Breast epithelium (tissue), 3 donors: ENCODE measurements around the gene ALG12.

Experiments used
- CTCF ChIP-seq, 3 donors: fragments of 450-650 bp; IDR thresholded peaks; one replicate each; pipeline ENCODE4 v1.5.1; 2016 to 2017; ENCODE audit warnings: antibody characterized with exemption in 3 of 3, mild to moderate bottlenecking in 3 of 3, moderate library complexity in 3 of 3
- POLR2AphosphoS5 ChIP-seq, 3 donors: sonication (generic); formaldehyde crosslinking; IDR thresholded peaks; one replicate each; pipeline ENCODE4 v1.6.1; 2017; ENCODE audit warnings: antibody characterized with exemption in 3 of 3

GRCh38 chr22:49914256-49914655 lies 4.0 kb downstream of the ALG12 start:
- no peak for TF ChIP-seq POLR2AphosphoS5 (IDR thresholded peaks at IDR 0.05)
- no peak for TF ChIP-seq CTCF (IDR thresholded peaks at IDR 0.05)
